EH (cell line): Measurements from ENCODE around the gene DDR2.
"Not testable (repeated sequence)": the region's sequence is repeated elsewhere in the genome, so short reads cannot be mapped to it uniquely, and the experiment has no call there.

Experiments used
- DNase-seq: peaks from one replicate; pipeline ENCODE4 v3.0.0-alpha.2; 2015; ENCODE audit warnings: low read depth

Gene DDR2

GRCh38 chr1:162632217-162632666 is at the start of gene DDR2:
Gene DDR2, plus strand, starts transcription at chr1:162632464. Its CDS starts 86,600 bp downstream, at chr1:162719064.
- peak; percentile 99 for DNase-seq

GRCh38 chr1:162582901-162583300 is 49.4 kb upstream of the DDR2 start:
- not testable (repeated sequence) for DNase-seq

GRCh38 chr1:162585101-162585500 is 47.2 kb upstream of the DDR2 start:
- DNase-seq = not testable (repeated sequence)

GRCh38 chr1:162587347-162587746 is 44.9 kb upstream of the DDR2 start:
- DNase-seq = no peak

GRCh38 chr1:162587761-162588260 is 44.5 kb upstream of the DDR2 start:
- no peak for DNase-seq

- DNase-seq = no peak
Measured at GRCh38 chr1:162590101-162590500, 42.2 kb upstream of the DDR2 start.

GRCh38 chr1:162590686-162591085 is 41.6 kb upstream of the DDR2 start:
- DNase-seq = no peak

GRCh38 chr1:162596514-162597170 is 35.6 kb upstream of the DDR2 start:
- DNase-seq = no peak

GRCh38 chr1:162599451-162599850 is 32.8 kb upstream of the DDR2 start:
- DNase-seq = no peak

- not testable (repeated sequence) for DNase-seq
Measured at GRCh38 chr1:162603117-162603516, 29.1 kb upstream of the DDR2 start.

- DNase-seq = peak; percentile 92
Measured at GRCh38 chr1:162605225-162605927, 26.9 kb upstream of the DDR2 start.

GRCh38 chr1:162609306-162609705 is 23.0 kb upstream of the DDR2 start:
- no peak for DNase-seq

GRCh38 chr1:162612606-162613400 is 19.5 kb upstream of the DDR2 start:
- peak; percentile 70 for DNase-seq

- no peak for DNase-seq
Measured at GRCh38 chr1:162616848-162617247, 15.4 kb upstream of the DDR2 start.

GRCh38 chr1:162617513-162617912 is 14.8 kb upstream of the DDR2 start:
- DNase-seq = no peak

GRCh38 chr1:162619076-162619475 is 13.2 kb upstream of the DDR2 start:
- no peak for DNase-seq

GRCh38 chr1:162621256-162621655 is 11.0 kb upstream of the DDR2 start:
- no peak for DNase-seq

- no peak for DNase-seq
Measured at GRCh38 chr1:162625679-162626078, 6.6 kb upstream of the DDR2 start.

GRCh38 chr1:162626094-162626493 is 6.2 kb upstream of the DDR2 start:
- DNase-seq = no peak

GRCh38 chr1:162626761-162627160 is 5.5 kb upstream of the DDR2 start:
- no peak for DNase-seq

- DNase-seq = peak; percentile 54
Measured at GRCh38 chr1:162627662-162628296, 4.5 kb upstream of the DDR2 start.

GRCh38 chr1:162629077-162629627 is 3.1 kb upstream of the DDR2 start:
- DNase-seq = peak; percentile 83
